Loucy (cell line): ENCODE measurements around the gene TNS3.

Source experiments
- H2AFZ ChIP-seq: fragments of 200-600 bp; sonication (generic); 2 replicates; pipeline ENCODE4 v1.6.0; 2016; ENCODE audit warnings: antibody characterized with exemption, mild to moderate bottlenecking, low read length, moderate library complexity
- H3F3A ChIP-seq: fragments of 200-600 bp; 2 replicates; pipeline ENCODE4 v1.6.0; 2016; ENCODE audit warnings: antibody characterized with exemption, low read depth, mild to moderate bottlenecking
- H3K27me3 ChIP-seq: fragments of 200-600 bp; sonication (generic); 2 replicates; pipeline ENCODE4 v1.6.1; 2014; ENCODE audit warnings: low read length, mild to moderate bottlenecking; ENCODE audit not compliant: insufficient read depth, poor library complexity, severe bottlenecking
- H3K36me3 ChIP-seq: fragments of 200-600 bp; sonication (generic); 2 replicates; pipeline ENCODE4 v1.6.1; 2016; ENCODE audit warnings: low read length; ENCODE audit not compliant: insufficient read depth
- H3K4me1 ChIP-seq: fragments of 200-600 bp; sonication (generic); 2 replicates; pipeline ENCODE4 v1.5.1; 2014; ENCODE audit warnings: low read length, mild to moderate bottlenecking; ENCODE audit not compliant: insufficient read depth, poor library complexity, severe bottlenecking
- H3K4me2 ChIP-seq: fragments of 200-600 bp; sonication (generic); 2 replicates; pipeline ENCODE4 v1.6.0; 2014; ENCODE audit warnings: antibody characterized with exemption, low read length, low read depth, mild to moderate bottlenecking; ENCODE audit not compliant: poor library complexity, severe bottlenecking
- H3K4me3 ChIP-seq: fragments of 200-600 bp; sonication (generic); 2 replicates; pipeline ENCODE4 v1.5.1; 2014; ENCODE audit warnings: low read length, mild to moderate bottlenecking, mixed read lengths; ENCODE audit not compliant: poor library complexity, severe bottlenecking
- H3K79me2 ChIP-seq: fragments of 200-600 bp; sonication (generic); 2 replicates; pipeline ENCODE4 v1.6.1; 2014; ENCODE audit warnings: low read length; ENCODE audit not compliant: insufficient read depth
- H3K9ac ChIP-seq: fragments of 200-600 bp; sonication (generic); 2 replicates; pipeline ENCODE4 v1.6.0; 2014; ENCODE audit warnings: mild to moderate bottlenecking, low read depth, low read length, moderate library complexity; ENCODE audit not compliant: poor library complexity, severe bottlenecking
- H3K9me2 ChIP-seq: fragments of 200-600 bp; sonication (generic); replicated peaks from 2 replicates; pipeline ENCODE4 v1.6.1; 2016; ENCODE audit warnings: low read depth, low read length, mixed read lengths
- H3K9me3 ChIP-seq: fragments of 200-600 bp; sonication (generic); 2 replicates; pipeline ENCODE4 v1.6.1; 2014; ENCODE audit warnings: mild to moderate bottlenecking, antibody characterized with exemption, low read length, low read depth; ENCODE audit not compliant: insufficient read depth
- H4K20me1 ChIP-seq: fragments of 200-600 bp; sonication (generic); 2 replicates; pipeline ENCODE4 v1.6.0; 2014; ENCODE audit warnings: antibody characterized with exemption, low read length, mild to moderate bottlenecking; ENCODE audit not compliant: insufficient read depth, poor library complexity, severe bottlenecking
- CTCF ChIP-seq: fragments of 200-600 bp; sonication (generic); conservative IDR thresholded peaks from 2 replicates; pipeline ENCODE4 v1.5.1; 2014; ENCODE audit warnings: mild to moderate bottlenecking, antibody characterized with exemption, low read length
- EZH2phosphoT487 ChIP-seq: fragments of 200-600 bp; IDR thresholded peaks from 2 replicates; pipeline ENCODE4 v1.6.1; 2018; ENCODE audit warnings: antibody characterized with exemption, mild to moderate bottlenecking, moderate library complexity, borderline replicate concordance

Gene TNS3

GRCh38 chr7:47380325-47381133, 201.4 kb downstream of the TNS3 start:
- Histone ChIP-seq H3K9ac (no peak overlapping the region), H4K20me1 (no peaks in the 10 kb centered on the region), H3K4me3 (no peak overlapping the region), H3K4me1 (no peaks in the 10 kb centered on the region), H3F3A (no peaks in the 10 kb centered on the region), H3K9me2 (no peaks in the 10 kb centered on the region), H3K36me3 (no peaks in the 10 kb centered on the region), H3K79me2 (no peaks in the 10 kb centered on the region), H3K4me2 (no peak overlapping the region), H3K9me3 (peaks cover 6% of the 10 kb centered on the region; the same call in 1 of the 2 replicates), H3K27me3 (no peaks in the 10 kb centered on the region), H2AFZ (no peak overlapping the region)
- TF ChIP-seq CTCF = no peak
- no peak for TF ChIP-seq EZH2phosphoT487

GRCh38 chr7:47379629-47380324, 202.1 kb downstream of the TNS3 start:
- Histone ChIP-seq H4K20me1 (no peaks in the 10 kb centered on the region), H3K9me3 (peaks cover 4% of the 10 kb centered on the region; the same call in 1 of the 2 replicates), H3K9me2 (no peaks in the 10 kb centered on the region), H3K4me1 (no peaks in the 10 kb centered on the region), H3K36me3 (no peaks in the 10 kb centered on the region), H3K9ac (no peak overlapping the region), H2AFZ (no peak overlapping the region), H3K27me3 (no peaks in the 10 kb centered on the region), H3K4me3 (no peak overlapping the region), H3K79me2 (no peaks in the 10 kb centered on the region), H3K4me2 (no peak overlapping the region), H3F3A (no peaks in the 10 kb centered on the region)
- TF ChIP-seq EZH2phosphoT487 = no peak
- TF ChIP-seq CTCF = no peak

- Histone ChIP-seq H3K36me3 (no peaks in the 10 kb centered on the region), H3K9me2 (no peaks in the 10 kb centered on the region), H3K79me2 (no peaks in the 10 kb centered on the region), H3K27me3 (no peaks in the 10 kb centered on the region), H2AFZ (no peak overlapping the region), H3F3A (no peaks in the 10 kb centered on the region), H3K9ac (no peak overlapping the region), H3K9me3 (no peaks in the 10 kb centered on the region; the same call in 1 of the 2 replicates), H3K4me2 (no peak overlapping the region), H3K4me3 (no peak overlapping the region), H3K4me1 (no peaks in the 10 kb centered on the region), H4K20me1 (no peaks in the 10 kb centered on the region)
- TF ChIP-seq CTCF (no peak), EZH2phosphoT487 (no peak)
These were observed 203.0 kb downstream of the TNS3 start for GRCh38 chr7:47378728-47379395.
